ENCODE measurements around the gene OR4B1.

Gene OR4B1

DNA sequence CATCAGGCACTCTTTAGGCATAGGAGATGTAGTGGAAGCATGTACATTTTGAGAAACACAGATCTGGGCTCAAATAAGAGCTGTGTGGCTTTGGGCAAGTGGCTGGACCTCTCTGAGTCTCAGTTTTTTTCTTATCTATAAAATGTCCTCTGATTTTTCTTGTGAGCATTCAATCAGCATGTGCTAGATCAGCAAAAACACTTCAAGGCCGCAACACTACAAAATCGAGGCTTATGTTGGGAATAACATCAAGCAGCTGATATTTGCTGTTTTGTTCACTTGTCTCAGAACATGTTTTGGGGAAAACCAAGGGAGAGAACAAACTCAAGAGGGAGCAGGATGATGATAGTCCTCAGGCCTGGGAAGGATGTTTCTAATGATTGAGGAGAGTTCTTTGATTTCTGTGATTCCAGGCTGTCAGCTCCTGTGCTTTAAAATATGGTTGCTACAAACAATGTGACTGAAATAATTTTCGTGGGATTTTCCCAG is 46.9 kb downstream of the OR4B1 start, which contains the start of gene OR4X1:
Gene OR4X1, plus strand, starts transcription at position 439 of the 489 bp plus-strand sequence. Its CDS starts 0 bp downstream, at position 439.
- DNase-seq, result no peak

Data from stimulated activated CD8-positive, alpha-beta memory T cell treated with anti-CD3 and anti-CD28 coated beads, Interleukin-4, amount 100 ng/mL, for 48 hours (primary cell).